Stomach (tissue), 9 donors: Measurements from ENCODE around the gene LRP1. TPM values are rescaled to one million over a fixed set of nuclear protein-coding genes. Genes with fewer than 3 reads are reported as not detected.
A peak's percentile ranks its signal among the peaks of the same experiment; 100 is the strongest.

Source experiments
- DNase-seq, 2 donors: peaks; one replicate each; pipeline versions ENCODE4 v3.0.0 to v3.0.0-alpha.2; 2013 to 2019
- H3K27ac ChIP-seq, 5 donors: fragments of 200-600 bp in 4 of 5; sonication (generic) in 4 of 5; one replicate each; pipeline ENCODE4 v1.5.1; 2013 to 2019; ENCODE audit warnings: mild to moderate bottlenecking in 1 of 5, moderate library complexity in 1 of 5
- H3K27me3 ChIP-seq, 3 donors: fragments of 200-600 bp; sonication (generic); one replicate each; pipeline ENCODE4 v1.5.1; 2017 to 2019; ENCODE audit warnings: mixed run types in 1 of 3
- H3K36me3 ChIP-seq, 4 donors: fragments of 200-600 bp; sonication (generic); 1 replicate in 3 of 4; 2 replicates in 1 of 4; pipeline ENCODE4 v1.5.1; 2016 to 2019
- H3K4me1 ChIP-seq, 4 donors: fragments of 200-600 bp; sonication (generic); one replicate each; pipeline ENCODE4 v1.5.1; 2016 to 2019
- H3K4me3 ChIP-seq, 4 donors: fragments of 200-600 bp; sonication (generic) in 3 of 4; one replicate each; pipeline ENCODE4 v1.5.1; 2016 to 2019; ENCODE audit warnings: mild to moderate bottlenecking in 1 of 4
- H3K9me3 ChIP-seq, 4 donors: fragments of 200-600 bp; sonication (generic); one replicate each; pipeline ENCODE4 v1.5.1; 2016 to 2019
- CTCF ChIP-seq, 7 experiments: fragments of 450-650 bp in 4 of 7; fragments of 200-600 bp in 3 of 7; sonication (generic) in 3 of 7; IDR thresholded peaks; one replicate each; pipeline ENCODE4 v1.5.1; 2016 to 2019; ENCODE audit warnings: antibody characterized with exemption in 7 of 7, control low read depth in 2 of 7, mild to moderate bottlenecking in 1 of 7
- EP300 ChIP-seq: sonication (generic); formaldehyde crosslinking; IDR thresholded peaks from one replicate; pipeline ENCODE4 v1.6.1; 2017; ENCODE audit warnings: antibody characterized with exemption
- POLR2A ChIP-seq, 4 donors: fragments of 450-650 bp; IDR thresholded peaks; one replicate each; pipeline ENCODE4 v1.6.1; 2016; ENCODE audit warnings: antibody characterized with exemption in 4 of 4, control low read depth in 2 of 4, mild to moderate bottlenecking in 1 of 4, moderate library complexity in 1 of 4
- POLR2AphosphoS5 ChIP-seq, 3 donors: sonication (generic); formaldehyde crosslinking; IDR thresholded peaks; one replicate each; pipeline ENCODE4 v1.6.1; 2016; ENCODE audit warnings: antibody characterized with exemption in 3 of 3
- WGBS, 5 donors: extraction: QIAGEN DNeasy Blood & Tissue Kit in 3 of 5; methylation state at CpG; one replicate each; pipeline versions ENCODE4 v1.1.5 to v1.1.7; 2013 to 2018; 5-methylcytosine and 5-hydroxymethylcytosine counted together
- intact Hi-C: fragments of 100-400 bp; cut with DNase I; formaldehyde crosslinking; loops from one replicate; pipeline ENCODE4 v1.15.1; 2023; ENCODE audit warnings: low total_unique reads
- polyA plus RNA-seq, 3 donors: library from polyadenylated mRNA; stranded (reverse); fragments of 200-250 nt; gene quantifications; one replicate each; pipeline ENCODE4 v1.2.3, GENCODE V29; 2013
- total RNA-seq, 5 donors: library from RNA; depleted of rRNA; stranded (reverse); fragments of >200 nt; gene quantifications; one replicate each; pipeline versions ENCODE4 v1.1.0 to v1.2.3, GENCODE V29; 2014 to 2016
- donor health status: healthy with polysubstance abuse.
- donor health status: Bipolar disorder and iron deficiency.
- donor health status: healthy.

Gene LRP1
- total and polyA plus RNA-seq, 8 donors: 13.5 to 510 (median 100) TPM

DNA sequence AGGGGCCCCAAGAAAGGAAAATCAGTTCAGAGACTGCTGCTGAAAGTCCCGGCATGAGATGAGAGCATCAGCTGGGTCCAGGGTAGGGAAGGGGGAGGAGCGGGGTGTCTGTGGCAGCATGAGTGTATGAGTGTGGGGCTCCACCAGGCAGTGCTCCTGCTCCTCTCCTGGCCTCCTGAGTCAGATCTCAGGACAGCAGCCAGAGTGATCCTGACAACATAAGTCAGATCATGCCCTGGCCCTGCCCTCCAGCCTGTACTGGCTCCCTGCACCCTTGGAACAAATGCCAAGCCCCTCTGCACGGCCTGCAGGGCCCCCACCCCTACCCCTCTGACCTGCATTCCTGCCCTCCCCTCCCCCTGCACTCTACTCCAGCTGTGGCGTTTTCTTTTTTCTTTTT, 43.4 kb downstream of the LRP1 start:
- no peak for DNase-seq
- no peaks in the 10 kb centered on the region for H3K9me3 ChIP-seq
- WGBS, 5 donors: 55 to 62% (median 58%) methylated on average over 4 of the region's 4 CpGs

DNA sequence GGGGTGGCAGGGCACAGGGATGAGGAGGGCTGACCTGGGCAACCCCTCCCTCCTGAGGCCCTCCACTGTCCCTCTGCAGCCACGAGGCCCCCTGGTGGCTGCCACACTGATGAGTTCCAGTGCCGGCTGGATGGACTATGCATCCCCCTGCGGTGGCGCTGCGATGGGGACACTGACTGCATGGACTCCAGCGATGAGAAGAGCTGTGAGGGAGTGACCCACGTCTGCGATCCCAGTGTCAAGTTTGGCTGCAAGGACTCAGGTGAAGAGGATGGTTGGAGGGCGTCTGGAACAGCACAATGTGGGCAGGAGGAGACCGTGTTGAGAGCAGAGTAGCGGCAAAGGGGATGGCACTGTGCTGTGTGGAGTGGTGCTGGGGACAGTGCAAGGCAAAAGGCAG, 44.8 kb downstream of the LRP1 start:
- Histone ChIP-seq H3K27me3 (no peaks in the 10 kb centered on the region), H3K4me1 (peaks cover 6 to 16% (median 8%) of the 10 kb centered on the region in 4 donors), H3K27ac (no peak overlapping the region), H3K36me3 (peaks cover 35 to 95% (median 84%) of the 10 kb centered on the region in 4 donors), H3K4me3 (no peak overlapping the region), H3K9me3 (no peaks in the 10 kb centered on the region)
- 67 to 75% (median 73%) methylated on average over 7 to 11 of the region's 11 CpGs for WGBS, 5 donors
- intact Hi-C loops: no loop called here
- DNase-seq: peak in 1 of 2 donors; percentile 47
- no peak for TF ChIP-seq POLR2AphosphoS5 (IDR thresholded peaks at IDR 0.05)
- no peak for TF ChIP-seq EP300
- no peak for TF ChIP-seq POLR2A (IDR thresholded peaks at IDR 0.05)
- TF ChIP-seq CTCF (IDR thresholded peaks at IDR 0.05): peak in 5 of 7 experiments; percentile 22 to 47 (median 31)

More for the DNA sequence above, 43.4 kb downstream of the LRP1 start:
- intact Hi-C loops: no loop called here
- Histone ChIP-seq H3K4me3 (no peak overlapping the region), H3K27me3 (no peaks in the 10 kb centered on the region), H3K4me1 (peaks cover 6 to 16% (median 8%) of the 10 kb centered on the region in 4 donors), H3K27ac (peak overlapping the region in 2 of 5 donors; percentile 5 to 40), H3K36me3 (peaks cover 35 to 95% (median 84%) of the 10 kb centered on the region in 4 donors)
- TF ChIP-seq EP300 (no peak), POLR2A (IDR thresholded peaks at IDR 0.05) (no peak), CTCF (IDR thresholded peaks at IDR 0.05) (no peak), POLR2AphosphoS5 (IDR thresholded peaks at IDR 0.05) (no peak)

DNA sequence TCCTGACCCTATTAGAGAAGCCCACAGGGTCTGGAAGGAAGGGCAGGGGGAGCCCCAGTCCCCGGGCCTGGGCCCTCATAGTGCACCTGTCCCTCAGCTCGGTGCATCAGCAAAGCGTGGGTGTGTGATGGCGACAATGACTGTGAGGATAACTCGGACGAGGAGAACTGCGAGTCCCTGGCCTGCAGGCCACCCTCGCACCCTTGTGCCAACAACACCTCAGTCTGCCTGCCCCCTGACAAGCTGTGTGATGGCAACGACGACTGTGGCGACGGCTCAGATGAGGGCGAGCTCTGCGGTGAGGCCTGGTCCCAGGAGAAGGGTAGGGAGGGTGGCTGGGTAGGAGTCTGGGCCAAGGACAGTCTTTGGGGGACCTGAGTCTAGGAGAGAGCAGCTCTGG, 45.4 kb downstream of the LRP1 start:
- DNase-seq: no peak
- intact Hi-C loops: no loop called here
- Histone ChIP-seq H3K27ac (no peak overlapping the region), H3K4me3 (no peak overlapping the region), H3K36me3 (peaks cover 36 to 95% (median 84%) of the 10 kb centered on the region in 4 donors), H3K27me3 (no peaks in the 10 kb centered on the region), H3K9me3 (no peaks in the 10 kb centered on the region), H3K4me1 (peaks cover 6 to 16% (median 8%) of the 10 kb centered on the region in 4 donors)
- no peak for TF ChIP-seq POLR2AphosphoS5 (IDR thresholded peaks at IDR 0.05)
- no peak for TF ChIP-seq CTCF (IDR thresholded peaks at IDR 0.05)
- no peak for TF ChIP-seq POLR2A (IDR thresholded peaks at IDR 0.05)
- TF ChIP-seq EP300: no peak
- 89 to 93% (median 91%) methylated on average over 4 to 14 of the region's 14 CpGs for WGBS, 5 donors

- H3K4me1 ChIP-seq: peaks cover 6 to 16% (median 8%) of the 10 kb centered on the region in 4 donors
- peak; percentile 86 to 87 for DNase-seq
- WGBS, 5 donors: 26 to 62% (median 49%) methylated on average over 13 to 29 of the region's 29 CpGs
- TF ChIP-seq EP300: no peak
- TF ChIP-seq CTCF (IDR thresholded peaks at IDR 0.05): peak in 5 of 7 experiments; percentile 47 to 72 (median 65)
- peak in 1 of 3 donors; percentile 22 for TF ChIP-seq POLR2AphosphoS5 (IDR thresholded peaks at IDR 0.05)
- H3K9me3 ChIP-seq: no peaks in the 10 kb centered on the region
- H3K27me3 ChIP-seq: no peaks in the 10 kb centered on the region
- H3K27ac ChIP-seq: peak overlapping the region in 2 of 5 donors; percentile 49 to 70
- intact Hi-C loops: loop anchor here (5.0 kb wide), 1 partner anchor 38 kb away; no protein-coding TSS in a partner anchor
- peaks cover 44 to 95% (median 84%) of the 10 kb centered on the region in 4 donors for H3K36me3 ChIP-seq
- H3K4me3 ChIP-seq: no peak overlapping the region
Observed at GRCh38 chr12:57175428-57176138, 47.3 kb downstream of the LRP1 start.
